ENCODE results near the gene VPS13D. TPM values are rescaled to one million over a fixed set of nuclear protein-coding genes. Genes with fewer than 3 reads are reported as not detected.

Gene VPS13D
- total RNA-seq, 1 experiment from 2014 or later, result 20.2 TPM

GRCh38 chr1:12375133-12375829 is 145.5 kb downstream of the VPS13D start:
- no peak overlapping the region for H3K18ac ChIP-seq (ENCODE audit: insufficient read length, low read depth, low read length)
- no peak overlapping the region for H3K56ac ChIP-seq (ENCODE audit: insufficient read length, low read depth, low read length)
- H4K5ac ChIP-seq (ENCODE audit: insufficient read length, low read depth, low read length), result no peak overlapping the region
- no peaks in the 10 kb centered on the region for H3K79me1 ChIP-seq (ENCODE audit: insufficient read depth, low read depth, low read length, poor library complexity, severe bottlenecking)
- no peak overlapping the region for H3K4me2 ChIP-seq (ENCODE audit: insufficient read depth, insufficient read length, low read length)
- peaks cover 11 to 27% (median 17%) of the 10 kb centered on the region in 3 experiments; a peak in 6 of 7 replicates for H3K36me3 Mint-ChIP-seq (ENCODE audit: insufficient read depth in 1 of 3, low read depth in 3 of 3)
- H3K27ac Mint-ChIP-seq, result peak overlapping the region in 2 of 3 experiments; percentile 24 to 64; a peak in 3 of 7 replicates
- no peaks in the 10 kb centered on the region for H3K23me2 ChIP-seq (ENCODE audit: insufficient read length, low read depth, low read length, poor library complexity, severe bottlenecking)
- H4K20me1 ChIP-seq (ENCODE audit: control insufficient read depth, insufficient read depth, insufficient read length), result no peaks in the 10 kb centered on the region
- H3K9me3 Mint-ChIP-seq, result no peaks in the 10 kb centered on the region
- H4K91ac ChIP-seq (ENCODE audit: insufficient read length, low read depth, low read length), result no peak overlapping the region
- H2BK120ac ChIP-seq (ENCODE audit: low read depth, low read length, poor library complexity, severe bottlenecking), result no peak overlapping the region
- H2BK20ac ChIP-seq (ENCODE audit: low read depth, low read length, poor library complexity, severe bottlenecking), result no peak overlapping the region
- no peaks in the 10 kb centered on the region for H3K79me2 ChIP-seq (ENCODE audit: insufficient read depth, low read length)
- no peaks in the 10 kb centered on the region for H3K9me3 ChIP-seq (ENCODE audit: control insufficient read depth, low read depth, low read length)
- H3K27me3 ChIP-seq (ENCODE audit: insufficient read depth, low read length), result no peaks in the 10 kb centered on the region
- DNase-seq, result no peak
- H3K27ac ChIP-seq (ENCODE audit: insufficient read length, low read depth, low read length), result no peak overlapping the region
- no peaks in the 10 kb centered on the region for H3K4me1 ChIP-seq (ENCODE audit: insufficient read depth, low read length)
- no peak overlapping the region for H2BK5ac ChIP-seq (ENCODE audit: insufficient read length, low read length)
- no peak overlapping the region for H2AK5ac ChIP-seq (ENCODE audit: insufficient read length, low read length)
- no peak overlapping the region for H3K4me3 Mint-ChIP-seq
- H3T11ph ChIP-seq (ENCODE audit: low read length), result no peak overlapping the region
- no peak overlapping the region for H3K14ac ChIP-seq (ENCODE audit: insufficient read depth, low read length)
- no CpG with 5 or more reads among the region's 4 CpGs for WGBS (ENCODE audit: extremely low coverage, insufficient read length, low lambda C conversion rate)
- H3K4me1 Mint-ChIP-seq, result no peaks in the 10 kb centered on the region
- no peak overlapping the region for H2BK15ac ChIP-seq (ENCODE audit: low read depth, low read length)
- no peak overlapping the region for H3K4ac ChIP-seq (ENCODE audit: low read depth, low read length)
- no peak overlapping the region for H3K9ac ChIP-seq (ENCODE audit: extremely low read depth, insufficient read length, low read length)
- no peak overlapping the region for H4K8ac ChIP-seq (replicated peaks; ENCODE audit: insufficient read length, low read depth, low read length)
- H2AFZ ChIP-seq (ENCODE audit: low read length), result no peak overlapping the region
- H3K27me3 Mint-ChIP-seq (ENCODE audit: low read depth), result no peaks in the 10 kb centered on the region
- no peak overlapping the region for H2BK12ac ChIP-seq (ENCODE audit: insufficient read length, low read depth, low read length)
- no peak for TF ChIP-seq CTCF (conservative IDR thresholded peaks at IDR 0.05)
- H3K23ac ChIP-seq (ENCODE audit: insufficient read length, low read depth, low read length), result no peak overlapping the region

Measured in H9 (cell line).